Parathyroid adenoma (tissue), 2 donors: Measurements from ENCODE around the gene DNAH2.
A peak's percentile ranks its signal among the peaks of the same experiment; 100 is the strongest.

ENCODE experiments used
- H2AFZ ChIP-seq: fragments of 300-600 bp; sonication (generic); one replicate; pipeline ENCODE4 v1.7.0; 2017; ENCODE audit warnings: antibody characterized with exemption, mild to moderate bottlenecking
- H3K27ac ChIP-seq: fragments of 300-600 bp; sonication (generic); one replicate; pipeline ENCODE4 v1.7.0; 2017
- H3K27me3 ChIP-seq: fragments of 300-600 bp; sonication (generic); one replicate; pipeline ENCODE4 v1.7.0; 2017; ENCODE audit warnings: low read length; ENCODE audit not compliant: control insufficient read depth, insufficient read depth
- H3K36me3 ChIP-seq: fragments of 300-600 bp; sonication (generic); one replicate; pipeline ENCODE4 v1.7.0; 2017; ENCODE audit warnings: low read length; ENCODE audit not compliant: control insufficient read depth, insufficient read depth
- H3K4me1 ChIP-seq: fragments of 300-600 bp; sonication (generic); one replicate; pipeline ENCODE4 v1.7.0; 2017; ENCODE audit warnings: control low read depth
- H3K4me2 ChIP-seq: fragments of 300-600 bp; sonication (generic); one replicate; pipeline ENCODE4 v1.7.0; 2017; ENCODE audit warnings: low read length
- H3K4me3 ChIP-seq: fragments of 300-600 bp; sonication (generic); one replicate; pipeline ENCODE4 v1.7.0; 2017; ENCODE audit warnings: low read depth, low read length
- H3K79me2 ChIP-seq: fragments of 300-600 bp; sonication (generic); one replicate; pipeline ENCODE4 v1.7.0; 2017; ENCODE audit warnings: control low read depth
- H3K9ac ChIP-seq: fragments of 300-600 bp; sonication (generic); one replicate; pipeline ENCODE4 v1.7.0; 2017; ENCODE audit warnings: mild to moderate bottlenecking
- H3K9me3 ChIP-seq: fragments of 300-600 bp; sonication (generic); one replicate; pipeline ENCODE4 v1.7.0; 2017; ENCODE audit warnings: low read length; ENCODE audit not compliant: control insufficient read depth
- TF ChIP-seq, protein P1 (sequence below): fragments of 300-600 bp; sonication (generic); IDR thresholded peaks from one replicate; pipeline ENCODE4 v1.7.0; 2017; ENCODE audit warnings: antibody characterized with exemption, mild to moderate bottlenecking
- donor health status: primary hyperparathyroidism.

DNAH2 gene

DNA sequence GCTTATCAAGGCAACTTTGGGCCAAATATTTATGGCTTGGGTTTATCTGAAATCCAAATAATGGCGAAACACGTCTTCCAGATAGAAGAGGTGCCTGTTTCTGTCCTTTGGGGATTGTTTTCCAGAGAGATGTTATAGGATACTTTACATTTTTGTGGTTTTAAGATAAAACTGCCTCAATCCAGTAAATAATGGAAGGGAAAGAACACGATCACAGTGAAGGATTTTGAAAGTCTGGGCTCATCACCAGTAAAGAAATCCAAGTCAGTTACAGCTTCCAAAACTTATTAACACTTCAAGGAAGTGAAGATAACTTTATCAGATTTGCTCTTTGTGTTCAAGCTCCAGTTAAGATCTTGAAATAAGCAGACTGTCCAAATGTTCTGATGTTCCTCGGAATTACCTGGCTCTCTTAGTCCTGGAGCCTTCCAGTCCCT is 30.1 kb downstream of the DNAH2 start:
- peak overlapping the region; percentile 1 for H3K27ac ChIP-seq
- H3K79me2 ChIP-seq = no peaks in the 10 kb centered on the region
- TF ChIP-seq, protein P1, sequence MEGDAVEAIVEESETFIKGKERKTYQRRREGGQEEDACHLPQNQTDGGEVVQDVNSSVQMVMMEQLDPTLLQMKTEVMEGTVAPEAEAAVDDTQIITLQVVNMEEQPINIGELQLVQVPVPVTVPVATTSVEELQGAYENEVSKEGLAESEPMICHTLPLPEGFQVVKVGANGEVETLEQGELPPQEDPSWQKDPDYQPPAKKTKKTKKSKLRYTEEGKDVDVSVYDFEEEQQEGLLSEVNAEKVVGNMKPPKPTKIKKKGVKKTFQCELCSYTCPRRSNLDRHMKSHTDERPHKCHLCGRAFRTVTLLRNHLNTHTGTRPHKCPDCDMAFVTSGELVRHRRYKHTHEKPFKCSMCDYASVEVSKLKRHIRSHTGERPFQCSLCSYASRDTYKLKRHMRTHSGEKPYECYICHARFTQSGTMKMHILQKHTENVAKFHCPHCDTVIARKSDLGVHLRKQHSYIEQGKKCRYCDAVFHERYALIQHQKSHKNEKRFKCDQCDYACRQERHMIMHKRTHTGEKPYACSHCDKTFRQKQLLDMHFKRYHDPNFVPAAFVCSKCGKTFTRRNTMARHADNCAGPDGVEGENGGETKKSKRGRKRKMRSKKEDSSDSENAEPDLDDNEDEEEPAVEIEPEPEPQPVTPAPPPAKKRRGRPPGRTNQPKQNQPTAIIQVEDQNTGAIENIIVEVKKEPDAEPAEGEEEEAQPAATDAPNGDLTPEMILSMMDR = no peak
- peak overlapping the region; percentile 77 for H2AFZ ChIP-seq
- peaks cover 7% of the 10 kb centered on the region for H3K4me1 ChIP-seq
- no peaks in the 10 kb centered on the region for H3K9me3 ChIP-seq
- H3K36me3 ChIP-seq = no peaks in the 10 kb centered on the region
- no peak overlapping the region for H3K9ac ChIP-seq
- H3K4me2 ChIP-seq = no peak overlapping the region
- H3K4me3 ChIP-seq = no peak overlapping the region
- H3K27me3 ChIP-seq = no peaks in the 10 kb centered on the region

DNA sequence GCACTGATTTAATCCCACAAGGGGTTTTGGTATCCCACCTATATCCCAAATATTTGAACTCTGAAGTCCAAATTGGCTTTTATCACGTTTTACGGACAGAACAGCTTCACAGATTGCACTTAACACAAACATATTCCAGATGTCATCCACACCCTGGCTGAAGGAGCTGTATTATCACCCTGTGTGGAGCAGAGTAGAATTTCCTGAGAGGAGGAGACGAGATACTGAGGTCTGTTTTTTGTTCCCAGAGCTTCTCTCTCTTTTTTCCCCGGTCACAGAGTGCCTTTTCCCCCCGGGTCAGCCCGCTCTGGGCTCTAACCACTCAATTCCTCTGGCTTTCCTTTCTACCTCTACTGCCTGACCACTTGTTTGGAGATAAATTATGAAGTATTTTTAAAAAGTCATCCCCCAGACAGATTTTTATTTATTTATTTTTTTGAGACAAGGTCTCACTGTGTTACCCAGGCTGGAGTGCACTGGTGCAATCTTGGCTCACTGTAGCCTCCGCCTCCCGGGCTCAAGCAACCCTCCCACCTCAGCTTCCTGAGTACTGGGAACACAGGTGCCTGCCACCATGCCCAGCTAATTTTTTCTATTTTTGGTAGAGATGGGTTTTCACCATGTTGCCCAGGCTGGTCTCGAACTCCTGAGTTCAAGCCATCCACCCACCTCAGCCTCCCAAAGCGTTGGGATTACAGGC is 30.7 kb downstream of the DNAH2 start:
- Histone ChIP-seq H3K9me3 (no peaks in the 10 kb centered on the region), H3K4me2 (no peak overlapping the region), H3K4me1 (peaks cover 7% of the 10 kb centered on the region), H3K27me3 (no peaks in the 10 kb centered on the region), H3K9ac (no peak overlapping the region), H3K36me3 (no peaks in the 10 kb centered on the region), H3K27ac (no peak overlapping the region), H2AFZ (peak overlapping the region; percentile 77), H3K79me2 (no peaks in the 10 kb centered on the region), H3K4me3 (no peak overlapping the region)
- TF ChIP-seq, protein P1 = no peak

DNA sequence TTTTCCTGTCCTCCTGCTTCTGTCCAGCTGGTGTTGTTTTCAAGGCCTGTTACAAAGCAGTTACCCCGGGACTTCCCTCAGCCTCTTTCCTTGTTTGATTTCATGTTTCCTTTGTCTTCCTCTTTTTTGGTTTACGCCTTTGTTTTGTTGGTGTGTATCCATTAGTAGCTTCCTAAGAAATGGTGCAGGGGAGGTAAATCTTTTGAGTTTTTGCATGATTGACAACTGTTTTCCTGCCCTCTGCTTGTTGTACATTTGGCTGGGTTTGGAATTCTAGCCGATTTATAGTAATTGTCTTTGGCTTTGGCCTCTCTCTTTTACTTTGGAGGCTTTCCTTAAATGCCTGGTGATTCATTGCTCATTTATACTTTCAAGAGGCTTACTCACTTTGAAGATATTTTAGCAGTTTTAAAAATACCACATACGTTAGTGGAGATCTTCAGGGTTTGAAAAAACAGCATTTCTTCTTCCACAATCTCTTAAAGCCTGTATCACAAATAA is 32.8 kb downstream of the DNAH2 start:
- no peak overlapping the region for H3K4me2 ChIP-seq
- no peak overlapping the region for H3K9ac ChIP-seq
- TF ChIP-seq, protein P1 = no peak
- H3K27ac ChIP-seq = no peak overlapping the region
- H3K9me3 ChIP-seq = no peaks in the 10 kb centered on the region
- no peak overlapping the region for H2AFZ ChIP-seq
- H3K79me2 ChIP-seq = no peaks in the 10 kb centered on the region
- H3K27me3 ChIP-seq = no peaks in the 10 kb centered on the region
- no peak overlapping the region for H3K4me3 ChIP-seq
- H3K4me1 ChIP-seq = peaks cover 7% of the 10 kb centered on the region
- H3K36me3 ChIP-seq = no peaks in the 10 kb centered on the region

DNA sequence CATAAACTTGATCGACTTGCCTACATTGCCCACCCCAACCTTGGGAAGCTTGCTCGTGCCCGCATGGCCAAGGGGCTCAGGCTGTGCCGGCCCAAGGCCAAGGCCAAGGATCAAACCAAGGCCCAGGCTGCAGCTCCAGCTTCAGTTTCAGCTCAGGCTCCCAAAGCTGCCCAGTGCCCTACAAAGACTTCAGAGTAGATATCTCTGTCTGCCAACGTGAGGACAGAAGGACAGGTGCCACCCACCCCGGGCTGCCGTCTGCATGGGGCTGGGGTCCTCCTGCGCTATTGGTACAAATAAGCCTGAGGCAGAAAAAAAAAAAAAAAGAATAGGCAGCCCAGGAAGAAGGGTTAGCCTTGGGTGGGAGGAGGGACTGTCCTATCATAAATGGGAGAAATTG is 37.1 kb downstream of the DNAH2 start:
- H3K27me3 ChIP-seq = no peaks in the 10 kb centered on the region
- H3K4me2 ChIP-seq = no peak overlapping the region
- H3K27ac ChIP-seq = no peak overlapping the region
- TF ChIP-seq, protein P1 = no peak
- H3K36me3 ChIP-seq = no peaks in the 10 kb centered on the region
- H3K4me3 ChIP-seq = no peak overlapping the region
- no peak overlapping the region for H3K9ac ChIP-seq
- H3K4me1 ChIP-seq = no peaks in the 10 kb centered on the region
- H3K79me2 ChIP-seq = no peaks in the 10 kb centered on the region
- H3K9me3 ChIP-seq = no peaks in the 10 kb centered on the region
- no peak overlapping the region for H2AFZ ChIP-seq
